Peyer's patch (tissue), 4 donors: Measurements from ENCODE around the gene LCP2. TPM values are rescaled to one million over a fixed set of nuclear protein-coding genes. Genes with fewer than 3 reads are reported as not detected.

Experiments
- DNase-seq, 3 donors: peaks; one replicate each; pipeline ENCODE4 v3.0.0-alpha.2; 2017 to 2019
- H3K27ac ChIP-seq, 4 donors: fragments of 200-600 bp; sonication (generic); one replicate each; pipeline ENCODE4 v1.5.1; 2016 to 2019
- H3K27me3 ChIP-seq, 2 donors: fragments of 200-600 bp; sonication (generic); one replicate each; pipeline ENCODE4 v1.5.1; 2019
- H3K36me3 ChIP-seq, 3 donors: fragments of 200-600 bp; sonication (generic); one replicate each; pipeline ENCODE4 v1.5.1; 2016 to 2019
- H3K4me1 ChIP-seq, 4 donors: fragments of 200-600 bp; sonication (generic); one replicate each; pipeline ENCODE4 v1.5.1; 2016 to 2019
- H3K4me3 ChIP-seq, 4 donors: fragments of 200-600 bp; sonication (generic); 1 replicate in 3 of 4; 2 replicates in 1 of 4; pipeline ENCODE4 v1.5.1; 2016 to 2019; ENCODE audit warnings: mild to moderate bottlenecking in 1 of 4
- H3K9me3 ChIP-seq, 4 donors: fragments of 200-600 bp; sonication (generic); one replicate each; pipeline ENCODE4 v1.5.1; 2016 to 2019; ENCODE audit warnings: mild to moderate bottlenecking in 1 of 4
- CTCF ChIP-seq, 6 experiments: fragments of 450-650 bp in 4 of 6; fragments of 200-600 bp in 2 of 6; sonication (generic) in 1 of 6; IDR thresholded peaks; one replicate each; pipeline ENCODE4 v1.5.1; 2017 to 2019; ENCODE audit warnings: antibody characterized with exemption in 6 of 6, mild to moderate bottlenecking in 3 of 6, moderate library complexity in 1 of 6
- POLR2A ChIP-seq, 2 donors: fragments of 450-650 bp; IDR thresholded peaks; one replicate each; pipeline ENCODE4 v1.5.1; 2017; ENCODE audit warnings: antibody characterized with exemption in 2 of 2, mild to moderate bottlenecking in 2 of 2, moderate library complexity in 2 of 2
- total RNA-seq, 4 donors: library from RNA; depleted of rRNA; stranded (reverse); fragments of >200 nt; gene quantifications; one replicate each; pipeline ENCODE4 v1.1.0, GENCODE V29; 2016

Gene LCP2
- total RNA-seq, 4 donors from 2014 or later = 27.1 to 139 (median 33.9) TPM

GRCh38 chr5:170217831-170218230 is 79.7 kb downstream of the LCP2 start:
- no peaks in the 10 kb centered on the region for H3K4me1 ChIP-seq
- no peak for DNase-seq
- TF ChIP-seq POLR2A (IDR thresholded peaks at IDR 0.05) = no peak
- no peak for TF ChIP-seq CTCF (IDR thresholded peaks at IDR 0.05)
- H3K27ac ChIP-seq = no peak overlapping the region
- no peaks in the 10 kb centered on the region for H3K9me3 ChIP-seq
- no peak overlapping the region for H3K4me3 ChIP-seq
- no peaks in the 10 kb centered on the region for H3K36me3 ChIP-seq
- no peaks in the 10 kb centered on the region for H3K27me3 ChIP-seq

- H3K27me3 ChIP-seq = no peaks in the 10 kb centered on the region
- TF ChIP-seq POLR2A (IDR thresholded peaks at IDR 0.05) (no peak), CTCF (IDR thresholded peaks at IDR 0.05) (peak in 3 of 6 experiments; percentile 34 to 47 (median 36))
- no peaks in the 10 kb centered on the region for H3K36me3 ChIP-seq
- no peaks in the 10 kb centered on the region for H3K9me3 ChIP-seq
- no peak for DNase-seq
- H3K4me1 ChIP-seq = no peaks in the 10 kb centered on the region
- H3K4me3 ChIP-seq = no peak overlapping the region
- no peak overlapping the region for H3K27ac ChIP-seq
Observed at GRCh38 chr5:170216257-170216864, 81.2 kb downstream of the LCP2 start.

- H3K4me1 ChIP-seq = no peaks in the 10 kb centered on the region
- no peaks in the 10 kb centered on the region for H3K9me3 ChIP-seq
- no peaks in the 10 kb centered on the region for H3K27me3 ChIP-seq
- H3K36me3 ChIP-seq = no peaks in the 10 kb centered on the region
- no peak for DNase-seq
- no peak overlapping the region for H3K27ac ChIP-seq
- TF ChIP-seq POLR2A (IDR thresholded peaks at IDR 0.05) (no peak), CTCF (IDR thresholded peaks at IDR 0.05) (no peak)
- no peak overlapping the region for H3K4me3 ChIP-seq
Observed at GRCh38 chr5:170211575-170212334, 85.8 kb downstream of the LCP2 start.

- no peak for DNase-seq
- no peaks in the 10 kb centered on the region for H3K9me3 ChIP-seq
- no peaks in the 10 kb centered on the region for H3K4me1 ChIP-seq
- no peak overlapping the region for H3K4me3 ChIP-seq
- TF ChIP-seq POLR2A (IDR thresholded peaks at IDR 0.05) (no peak), CTCF (IDR thresholded peaks at IDR 0.05) (no peak)
- H3K27me3 ChIP-seq = no peaks in the 10 kb centered on the region
- H3K27ac ChIP-seq = no peak overlapping the region
- H3K36me3 ChIP-seq = no peaks in the 10 kb centered on the region
Observed at GRCh38 chr5:170206958-170207357, 90.6 kb downstream of the LCP2 start.

- no peak overlapping the region for H3K4me3 ChIP-seq
- H3K27ac ChIP-seq = no peak overlapping the region
- TF ChIP-seq CTCF (IDR thresholded peaks at IDR 0.05) = no peak
- TF ChIP-seq POLR2A (IDR thresholded peaks at IDR 0.05) = no peak
- H3K4me1 ChIP-seq = no peaks in the 10 kb centered on the region
- no peaks in the 10 kb centered on the region for H3K27me3 ChIP-seq
- H3K9me3 ChIP-seq = no peaks in the 10 kb centered on the region
- no peaks in the 10 kb centered on the region for H3K36me3 ChIP-seq
- no peak for DNase-seq
Observed at GRCh38 chr5:170206216-170206615, 91.4 kb downstream of the LCP2 start.
